NK-92 (cell line): ENCODE data around the gene MALRD1.

Experiments
- DNase-seq: peaks from one replicate; lab custom pipeline; 2025; ENCODE audit not compliant: unreplicated experiment; lab: John Stamatoyannopoulos, UW

MALRD1 gene

GRCh38 chr10:19107406-19107805 lies 58.8 kb downstream of the MALRD1 start:
- no peak for DNase-seq

DNA sequence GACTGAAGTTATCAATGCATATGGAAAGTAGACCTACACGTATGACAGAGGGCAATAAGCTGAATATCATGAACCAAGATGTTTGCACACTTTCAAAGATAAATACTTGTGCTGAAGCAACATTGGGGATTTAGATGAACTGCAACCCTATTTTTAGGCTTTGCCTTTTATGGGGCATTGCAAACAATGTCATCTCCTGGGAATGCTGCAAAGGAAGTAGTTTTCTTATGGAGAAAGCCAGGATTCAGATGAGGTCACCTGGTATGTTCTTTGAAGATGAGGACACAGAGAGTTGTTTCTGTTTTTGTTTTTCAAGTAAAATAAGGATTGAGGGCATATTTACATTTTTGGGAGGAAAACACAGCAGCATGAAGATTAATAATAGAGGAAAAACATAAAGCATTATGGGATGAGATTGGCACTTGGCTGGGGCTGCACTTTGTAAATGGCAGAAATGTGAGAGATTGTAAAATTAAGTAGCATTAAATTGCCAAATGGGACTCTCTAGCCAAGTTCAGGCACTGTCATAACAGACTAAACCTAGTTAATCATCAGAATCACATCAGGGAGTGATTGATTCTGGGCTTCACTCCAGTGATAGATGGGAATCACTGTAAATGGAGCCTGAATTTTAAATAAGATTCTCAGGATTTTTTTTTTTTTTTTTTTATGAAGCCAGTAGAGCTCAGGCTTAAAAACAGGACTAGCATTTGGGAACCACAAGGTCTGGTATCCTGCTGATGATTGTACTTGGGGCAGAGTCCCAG lies 63.1 kb downstream of the MALRD1 start:
- no peak for DNase-seq

GRCh38 chr10:19117438-19117837 lies 68.8 kb downstream of the MALRD1 start:
- no peak for DNase-seq

- DNase-seq, result no peak
These were observed 70.6 kb downstream of the MALRD1 start for GRCh38 chr10:19119191-19119590.

- no peak for DNase-seq
These were observed 71.8 kb downstream of the MALRD1 start for GRCh38 chr10:19120381-19120908.

DNA sequence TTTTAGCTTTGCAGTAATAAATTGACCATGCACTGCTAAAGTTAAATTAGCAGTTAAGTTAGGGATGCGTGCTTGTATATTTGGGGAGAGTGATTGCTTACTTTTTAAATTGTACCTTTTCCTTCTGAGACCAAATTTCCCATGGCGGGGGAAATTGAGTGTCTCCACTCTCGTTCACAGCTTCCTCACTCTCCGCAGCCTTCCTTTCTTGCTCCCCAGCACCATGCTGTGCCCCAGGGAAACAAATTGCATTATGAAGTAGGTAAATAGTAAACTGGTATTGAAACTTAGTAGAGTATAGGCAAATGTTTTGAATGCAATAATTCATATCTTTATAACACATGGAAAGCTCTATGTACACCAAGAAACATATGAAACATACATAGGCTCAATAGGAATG lies 85.4 kb downstream of the MALRD1 start:
- no peak for DNase-seq

DNA sequence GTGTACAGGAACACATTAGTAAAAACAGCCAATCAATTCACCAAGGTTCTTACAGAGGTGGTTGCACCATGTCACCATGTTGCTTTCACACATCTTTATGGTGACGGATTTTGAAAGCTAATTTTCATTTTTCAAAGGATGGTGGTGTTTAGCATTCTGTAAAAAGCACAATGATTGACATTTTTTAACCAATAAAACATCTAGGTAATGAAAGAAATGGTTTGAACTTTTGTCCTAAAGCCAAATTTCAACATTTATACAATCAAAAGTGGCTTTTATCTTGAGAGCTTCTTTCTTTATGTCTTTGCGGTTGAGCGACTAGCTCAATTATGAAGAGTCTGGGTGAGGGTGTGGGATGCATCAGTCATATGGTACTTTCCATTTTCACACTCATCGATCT lies 94.4 kb downstream of the MALRD1 start:
- no peak for DNase-seq

GRCh38 chr10:19144206-19144605 lies 95.6 kb downstream of the MALRD1 start:
- no peak for DNase-seq

DNA sequence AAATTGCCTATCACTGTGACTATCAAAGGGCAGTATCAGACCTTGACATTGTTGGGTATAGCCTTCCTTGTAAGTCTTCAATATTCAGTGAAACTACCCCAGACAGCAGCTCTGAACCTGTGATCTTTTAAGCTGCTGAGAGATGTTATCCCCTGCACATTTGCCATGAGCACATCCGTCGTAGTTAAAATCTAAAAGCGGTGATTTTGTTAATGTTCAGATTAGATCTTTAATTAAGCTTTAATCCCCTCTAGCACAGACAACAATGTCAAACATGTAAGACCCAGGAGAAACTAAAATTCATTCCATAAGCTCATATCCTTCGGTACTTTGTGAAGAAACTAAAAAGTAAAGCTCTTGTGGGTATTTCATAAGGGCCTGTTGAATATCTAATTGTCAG lies 105.8 kb downstream of the MALRD1 start:
- no peak for DNase-seq

GRCh38 chr10:19158358-19158757 lies 109.8 kb downstream of the MALRD1 start:
- DNase-seq, result no peak

DNA sequence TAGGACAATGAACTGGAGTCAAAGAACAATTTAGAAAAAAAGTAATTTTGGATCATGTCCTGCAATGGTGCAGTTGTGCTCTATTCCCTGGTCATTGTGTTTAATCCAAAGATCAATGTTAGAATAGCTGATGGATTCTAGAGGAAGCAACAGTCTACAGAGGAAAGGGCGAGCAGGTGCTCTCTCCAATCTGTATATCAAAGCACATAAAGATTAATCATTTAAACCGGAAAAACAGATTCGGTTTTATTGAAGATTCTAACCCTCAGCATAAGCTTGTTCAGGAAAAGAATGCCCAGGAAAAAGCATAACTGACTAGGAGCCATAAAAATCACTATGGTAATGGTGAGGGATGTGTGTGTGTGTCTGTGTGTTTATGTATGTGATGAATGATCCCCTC lies 110.3 kb downstream of the MALRD1 start:
- no peak for DNase-seq

DNA sequence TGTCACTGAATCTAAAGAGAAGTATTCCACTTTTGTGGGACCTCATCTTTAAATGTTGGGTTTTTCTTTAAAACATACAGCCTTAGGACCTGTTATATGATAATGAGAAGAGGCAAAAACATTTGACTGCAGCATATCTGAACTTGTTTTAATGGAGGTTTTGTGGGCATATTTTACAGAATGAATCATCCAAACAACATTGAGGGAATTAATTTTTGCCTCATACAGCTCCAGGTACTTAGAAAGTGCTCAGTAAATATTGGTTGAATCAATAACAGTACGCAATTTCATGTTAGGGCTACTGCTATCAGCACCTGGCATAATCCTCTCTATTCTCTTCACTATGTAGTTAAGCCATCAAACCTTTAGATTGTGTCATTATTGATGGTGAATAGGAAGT lies 115.9 kb downstream of the MALRD1 start:
- no peak for DNase-seq

DNA sequence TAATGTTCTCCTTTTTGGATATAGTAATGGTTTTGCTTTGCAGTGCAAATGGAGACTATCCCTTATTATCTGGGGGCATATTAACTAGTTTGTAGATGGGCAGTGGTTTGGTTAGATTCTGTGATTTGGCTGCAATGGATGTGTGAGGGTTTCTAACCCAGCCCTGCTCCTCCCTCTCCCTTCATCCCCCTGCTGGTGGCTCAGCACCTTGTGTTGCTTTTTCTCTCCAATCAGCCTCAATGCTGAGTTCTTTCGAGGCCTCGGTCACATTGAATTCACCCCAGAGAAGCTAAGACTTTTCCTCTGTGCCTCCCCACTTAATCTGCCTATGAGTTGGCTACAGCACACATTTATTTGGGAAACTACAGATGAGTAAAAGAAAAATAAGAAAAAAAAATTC lies 120.0 kb downstream of the MALRD1 start:
- no peak for DNase-seq

- no peak for DNase-seq
These were observed 120.4 kb downstream of the MALRD1 start for GRCh38 chr10:19169041-19169440.

- DNase-seq, result no peak
These were observed 121.1 kb downstream of the MALRD1 start for GRCh38 chr10:19169684-19170083.

DNA sequence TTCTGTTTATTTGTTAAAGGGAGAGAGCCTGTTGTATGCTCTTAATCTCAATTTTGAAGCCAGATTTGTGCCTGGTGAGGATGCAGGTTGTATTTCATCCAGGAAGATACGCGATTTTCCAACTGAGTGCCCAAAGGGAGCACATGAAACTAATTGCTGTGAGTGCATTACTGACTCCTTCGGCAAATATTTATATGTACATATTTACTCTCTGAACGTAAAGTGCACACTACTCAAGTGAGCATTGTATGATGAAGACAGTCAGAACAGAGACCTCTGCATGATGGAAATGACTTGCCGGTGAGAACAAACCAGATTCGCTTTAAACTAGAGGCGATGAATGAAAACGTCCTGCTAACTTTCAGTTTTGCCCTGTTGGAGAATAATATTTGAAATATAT lies 130.1 kb downstream of the MALRD1 start:
- DNase-seq, result no peak

- no peak for DNase-seq
These were observed 136.3 kb downstream of the MALRD1 start for GRCh38 chr10:19184891-19185290.

DNA sequence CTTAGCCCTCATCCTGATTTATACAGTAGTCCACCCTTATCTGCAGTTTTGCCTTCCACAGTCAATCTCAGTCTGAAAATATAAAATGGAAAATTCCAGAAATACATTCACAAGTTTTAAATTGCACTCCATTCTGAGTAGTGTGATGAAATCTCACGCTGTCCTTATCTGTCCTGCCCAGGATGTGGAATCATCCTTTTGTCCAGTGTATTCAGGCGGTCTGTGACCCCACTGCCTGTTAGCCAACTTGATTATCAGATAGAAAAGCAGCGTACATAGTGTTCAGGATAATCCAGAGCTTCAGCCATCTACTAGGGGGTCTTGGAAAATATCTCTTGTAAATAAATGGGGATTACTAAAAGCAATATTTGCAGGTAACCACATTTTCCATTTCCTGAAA lies 146.3 kb downstream of the MALRD1 start:
- no peak for DNase-seq

- DNase-seq, result no peak
These were observed 147.1 kb downstream of the MALRD1 start for GRCh38 chr10:19195698-19196097.

DNA sequence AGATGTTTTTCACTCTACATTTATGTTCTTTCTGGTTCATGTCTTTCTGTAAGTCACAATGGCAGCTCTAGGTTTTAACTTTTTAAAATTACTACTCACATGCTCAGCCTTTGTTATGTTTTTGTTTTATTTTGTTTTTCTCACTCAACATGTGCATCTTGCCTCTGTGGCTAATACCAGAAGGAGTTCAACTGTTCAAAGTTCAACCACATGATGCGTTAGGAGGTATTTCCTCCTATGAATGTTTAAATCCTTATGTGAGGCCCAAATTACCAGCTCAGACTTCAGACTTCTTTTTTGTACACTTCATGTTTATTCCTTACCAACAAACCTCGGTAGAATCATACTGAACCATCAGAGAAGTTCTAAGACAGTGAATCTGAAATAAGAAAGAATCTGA lies 151.6 kb downstream of the MALRD1 start:
- DNase-seq, result no peak

- no peak for DNase-seq
These were observed 155.8 kb downstream of the MALRD1 start for GRCh38 chr10:19204246-19204917.

- no peak for DNase-seq
These were observed 160.7 kb downstream of the MALRD1 start for GRCh38 chr10:19209319-19209718.

- DNase-seq, result no peak
These were observed 164.0 kb downstream of the MALRD1 start for GRCh38 chr10:19212590-19212989.
